Tibial nerve (tissue), 3 donors: ENCODE results near the gene CMIP.

Source experiments
- POLR2A ChIP-seq, 2 donors: fragments of 450-650 bp; IDR thresholded peaks; one replicate each; pipeline ENCODE4 v1.6.1; 2017; ENCODE audit warnings: antibody characterized with exemption in 2 of 2, mild to moderate bottlenecking in 2 of 2, moderate library complexity in 2 of 2
- TF ChIP-seq, protein P1 (sequence below), 5 experiments: fragments of 200-600 bp in 3 of 5; fragments of 450-650 bp in 2 of 5; sonication (generic) in 3 of 5; IDR thresholded peaks; one replicate each; pipeline ENCODE4 v1.5.1; 2016 to 2019; ENCODE audit warnings: antibody characterized with exemption in 5 of 5, mild to moderate bottlenecking in 3 of 5, moderate library complexity in 2 of 5

DNA sequence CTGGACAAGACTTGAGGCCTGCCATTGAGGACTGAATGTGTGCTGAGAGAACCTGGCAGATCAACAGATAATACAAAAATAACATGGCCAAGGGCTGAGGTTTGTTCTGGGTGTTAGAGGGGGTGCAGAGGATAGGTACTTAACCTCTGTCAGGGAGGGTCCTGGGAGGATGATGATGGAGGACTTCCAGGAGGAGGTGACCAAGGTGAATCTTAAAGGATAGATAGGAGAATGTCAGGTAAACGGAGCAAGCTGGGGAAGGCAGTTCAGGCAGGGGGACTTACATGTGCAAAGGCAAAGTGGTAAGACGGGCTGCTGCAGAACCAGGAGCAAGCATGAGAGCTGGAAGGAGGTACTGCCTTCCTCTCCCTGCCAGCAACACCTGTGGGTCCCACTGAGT, 214.6 kb downstream of the CMIP start:
- TF ChIP-seq, protein P1, sequence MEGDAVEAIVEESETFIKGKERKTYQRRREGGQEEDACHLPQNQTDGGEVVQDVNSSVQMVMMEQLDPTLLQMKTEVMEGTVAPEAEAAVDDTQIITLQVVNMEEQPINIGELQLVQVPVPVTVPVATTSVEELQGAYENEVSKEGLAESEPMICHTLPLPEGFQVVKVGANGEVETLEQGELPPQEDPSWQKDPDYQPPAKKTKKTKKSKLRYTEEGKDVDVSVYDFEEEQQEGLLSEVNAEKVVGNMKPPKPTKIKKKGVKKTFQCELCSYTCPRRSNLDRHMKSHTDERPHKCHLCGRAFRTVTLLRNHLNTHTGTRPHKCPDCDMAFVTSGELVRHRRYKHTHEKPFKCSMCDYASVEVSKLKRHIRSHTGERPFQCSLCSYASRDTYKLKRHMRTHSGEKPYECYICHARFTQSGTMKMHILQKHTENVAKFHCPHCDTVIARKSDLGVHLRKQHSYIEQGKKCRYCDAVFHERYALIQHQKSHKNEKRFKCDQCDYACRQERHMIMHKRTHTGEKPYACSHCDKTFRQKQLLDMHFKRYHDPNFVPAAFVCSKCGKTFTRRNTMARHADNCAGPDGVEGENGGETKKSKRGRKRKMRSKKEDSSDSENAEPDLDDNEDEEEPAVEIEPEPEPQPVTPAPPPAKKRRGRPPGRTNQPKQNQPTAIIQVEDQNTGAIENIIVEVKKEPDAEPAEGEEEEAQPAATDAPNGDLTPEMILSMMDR (IDR thresholded peaks at IDR 0.05) = no peak
- no peak for TF ChIP-seq POLR2A (IDR thresholded peaks at IDR 0.05)
